Mucosa of descending colon (tissue), 3 donors: Measurements from ENCODE around the gene ESYT2. TPM values are rescaled to one million over a fixed set of nuclear protein-coding genes. Genes with fewer than 3 reads are reported as not detected.

Experiments
- ATAC-seq: fragments of 200-7000 bp; cut with Tn5 transposase; one replicate; pipeline ENCODE4 v1.9.1; 2020; ENCODE audit warnings: mild to moderate bottlenecking, moderate library complexity
- DNase-seq, 3 donors: peaks; one replicate each; pipeline ENCODE4 v3.0.0-alpha.2; 2020
- H3K36me3 ChIP-seq: fragments of 200-600 bp; one replicate; pipeline ENCODE4 v1.8.0; 2021; ENCODE audit warnings: low read depth, mild to moderate bottlenecking
- H3K4me1 ChIP-seq: fragments of 200-600 bp; one replicate; pipeline ENCODE4 v1.8.0; 2021; ENCODE audit warnings: low read depth, mild to moderate bottlenecking
- H3K4me3 ChIP-seq: fragments of 200-600 bp; one replicate; pipeline ENCODE4 v1.8.0; 2021; ENCODE audit warnings: mild to moderate bottlenecking
- H3K9me3 ChIP-seq: fragments of 200-600 bp; one replicate; pipeline ENCODE4 v1.8.0; 2021; ENCODE audit warnings: mild to moderate bottlenecking
- intact Hi-C, 2 donors: fragments of 100-400 bp; cut with DNase I in 1 of 2; cut with micrococcal nuclease in 1 of 2; formaldehyde crosslinking; loops; one replicate each; pipeline versions ENCODE4 v1.11.0 to v1.11.1; 2022; cut with DNase I, micrococcal nuclease
- total RNA-seq, 3 donors: library from RNA; stranded (reverse); fragmentation: NEBNext Ultra II Directional in 2 of 3; extraction: Animal tissue kit (Norgen Biotek cat#: 25700) in 2 of 3; gene quantifications; one replicate each; pipeline versions ENCODE4 v1.2.1 to v1.2.4, GENCODE V29; 2021 to 2023
- TF ChIP-seq, protein P1 (sequence below): fragments of 200-600 bp; IDR thresholded peaks from one replicate; pipeline ENCODE4 v1.8.0; 2022; ENCODE audit warnings: antibody characterized with exemption, mild to moderate bottlenecking
- donor health status: DM: no; HTN: no; CAD: no; lungs with moderate emphysema.
- donor health status: DM: no; HTN: no; CAD: no.
- donor health status: DM: no; HTN: yes; CAD: no.

ESYT2 gene
- total RNA-seq, 3 donors from 2014 or later: 66.8 to 89.3 (median 69.0) TPM

GRCh38 chr7:158740657-158741293 lies 88.5 kb downstream of the ESYT2 start:
- no peaks in the 10 kb centered on the region for H3K4me1 ChIP-seq
- TF ChIP-seq, protein P1, sequence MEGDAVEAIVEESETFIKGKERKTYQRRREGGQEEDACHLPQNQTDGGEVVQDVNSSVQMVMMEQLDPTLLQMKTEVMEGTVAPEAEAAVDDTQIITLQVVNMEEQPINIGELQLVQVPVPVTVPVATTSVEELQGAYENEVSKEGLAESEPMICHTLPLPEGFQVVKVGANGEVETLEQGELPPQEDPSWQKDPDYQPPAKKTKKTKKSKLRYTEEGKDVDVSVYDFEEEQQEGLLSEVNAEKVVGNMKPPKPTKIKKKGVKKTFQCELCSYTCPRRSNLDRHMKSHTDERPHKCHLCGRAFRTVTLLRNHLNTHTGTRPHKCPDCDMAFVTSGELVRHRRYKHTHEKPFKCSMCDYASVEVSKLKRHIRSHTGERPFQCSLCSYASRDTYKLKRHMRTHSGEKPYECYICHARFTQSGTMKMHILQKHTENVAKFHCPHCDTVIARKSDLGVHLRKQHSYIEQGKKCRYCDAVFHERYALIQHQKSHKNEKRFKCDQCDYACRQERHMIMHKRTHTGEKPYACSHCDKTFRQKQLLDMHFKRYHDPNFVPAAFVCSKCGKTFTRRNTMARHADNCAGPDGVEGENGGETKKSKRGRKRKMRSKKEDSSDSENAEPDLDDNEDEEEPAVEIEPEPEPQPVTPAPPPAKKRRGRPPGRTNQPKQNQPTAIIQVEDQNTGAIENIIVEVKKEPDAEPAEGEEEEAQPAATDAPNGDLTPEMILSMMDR: no peak
- H3K4me3 ChIP-seq: no peak overlapping the region
- H3K9me3 ChIP-seq: no peaks in the 10 kb centered on the region
- peaks cover 14% of the 10 kb centered on the region for H3K36me3 ChIP-seq
- intact Hi-C loops: no loop called here
- ATAC-seq: no peak
- no peak for DNase-seq

- no peak for DNase-seq
- H3K4me1 ChIP-seq: no peaks in the 10 kb centered on the region
- intact Hi-C loops: no loop called here
- H3K4me3 ChIP-seq: no peak overlapping the region
- H3K9me3 ChIP-seq: no peaks in the 10 kb centered on the region
- H3K36me3 ChIP-seq: peaks cover 14% of the 10 kb centered on the region
- peak; percentile 34 for ATAC-seq
- TF ChIP-seq, protein P1: no peak
These were observed 89.2 kb downstream of the ESYT2 start for GRCh38 chr7:158740013-158740656.

DNA sequence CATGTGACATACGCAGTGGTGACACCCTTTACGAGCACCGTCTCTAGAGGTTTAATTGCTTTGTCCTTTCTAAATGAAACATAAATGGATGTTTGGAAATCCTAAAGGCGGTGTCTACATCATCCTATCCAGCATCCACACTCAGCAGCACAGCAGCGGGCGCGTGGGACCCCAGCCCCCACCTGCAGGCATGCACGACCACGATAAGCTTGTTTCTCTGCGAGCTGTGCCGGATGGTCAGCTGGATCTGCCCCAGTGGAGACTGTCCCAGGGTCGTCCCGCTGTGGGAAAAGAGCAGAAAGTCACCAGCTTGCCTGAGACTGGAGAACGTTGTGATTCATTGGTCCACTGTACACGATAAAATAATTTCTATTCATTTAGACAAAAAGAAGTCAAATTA lies 90.5 kb downstream of the ESYT2 start:
- no peak overlapping the region for H3K4me3 ChIP-seq
- no peaks in the 10 kb centered on the region for H3K9me3 ChIP-seq
- intact Hi-C loops: no loop called here
- TF ChIP-seq, protein P1: no peak
- ATAC-seq: no peak
- no peaks in the 10 kb centered on the region for H3K4me1 ChIP-seq
- no peak for DNase-seq
- H3K36me3 ChIP-seq: peaks cover 14% of the 10 kb centered on the region

DNA sequence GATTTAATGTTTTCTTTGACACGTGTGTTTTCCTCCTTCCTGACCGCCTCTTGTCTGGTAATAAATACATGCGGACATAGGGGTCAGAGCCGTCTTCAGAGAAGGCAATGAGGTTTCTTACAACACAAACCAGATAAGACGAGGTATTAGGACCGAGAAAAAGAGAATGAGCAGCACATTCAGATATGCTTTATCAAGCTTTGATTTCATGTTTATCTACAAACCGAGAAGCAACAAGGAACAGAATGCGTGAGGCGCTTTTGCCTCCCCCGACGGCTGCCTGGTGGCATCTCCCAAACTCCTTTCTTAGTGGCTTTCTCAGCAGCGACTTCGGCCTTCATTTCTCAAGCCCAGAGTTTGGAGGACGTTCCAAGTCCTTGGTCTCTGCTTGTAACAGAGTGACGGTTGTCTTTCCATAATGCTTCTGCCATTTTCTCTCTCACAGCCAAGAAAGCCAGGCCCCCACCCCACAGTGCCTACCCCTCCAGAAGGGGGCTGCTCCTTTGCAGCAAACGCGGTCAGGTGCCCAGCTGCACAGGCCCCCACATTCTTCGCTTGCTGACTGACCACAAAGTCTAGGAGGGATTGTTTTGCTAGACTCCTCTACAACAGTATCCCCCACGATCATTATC lies 92.1 kb downstream of the ESYT2 start:
- no peaks in the 10 kb centered on the region for H3K9me3 ChIP-seq
- ATAC-seq: no peak
- intact Hi-C loops: no loop called here
- peaks cover 14% of the 10 kb centered on the region for H3K36me3 ChIP-seq
- no peak for DNase-seq
- TF ChIP-seq, protein P1: no peak
- no peaks in the 10 kb centered on the region for H3K4me1 ChIP-seq
- H3K4me3 ChIP-seq: no peak overlapping the region

GRCh38 chr7:158735935-158736334 lies 93.4 kb downstream of the ESYT2 start:
- peaks cover 8% of the 10 kb centered on the region for H3K36me3 ChIP-seq

More at GRCh38 chr7:158735935-158736334, 93.4 kb downstream of the ESYT2 start:
- intact Hi-C loops: no loop called here
- H3K9me3 ChIP-seq: no peaks in the 10 kb centered on the region
- no peaks in the 10 kb centered on the region for H3K4me1 ChIP-seq
- DNase-seq (no peak), ATAC-seq (no peak)
- TF ChIP-seq, protein P1: no peak
- H3K4me3 ChIP-seq: no peak overlapping the region
